Measurements from ENCODE around the gene CXCL14.

- TF ChIP-seq CTCF (IDR thresholded peaks at IDR 0.05): no peak
- TF ChIP-seq POLR2A (IDR thresholded peaks at IDR 0.05): no peak
- TF ChIP-seq EP300 (IDR thresholded peaks at IDR 0.05; ENCODE audit: low read depth): no peak
- TF ChIP-seq POLR2AphosphoS5 (IDR thresholded peaks at IDR 0.05): no peak
Measured at GRCh38 chr5:135608761-135609443, 30.1 kb upstream of the CXCL14 start.
